NCI-H345 (cell line): ENCODE measurements around the gene BEND6.

Experiments
- DNase-seq: peaks from one replicate; lab custom pipeline; 2025; lab: John Stamatoyannopoulos, UW

The BEND6 gene

GRCh38 chr6:56954403-56955170 is at the start of gene BEND6:
Gene BEND6 (plus strand): TSS chr6:56955107. CDS start chr6:56981811, 26,704 bp downstream.
- DNase-seq, result peak; percentile 72

- no peak for DNase-seq
Measured at GRCh38 chr6:56905378-56905777, 49.5 kb upstream of the BEND6 start.

GRCh38 chr6:56906752-56907151 is 48.2 kb upstream of the BEND6 start:
- no peak for DNase-seq

GRCh38 chr6:56909115-56909907 is 45.6 kb upstream of the BEND6 start:
- DNase-seq, result no peak

GRCh38 chr6:56911847-56912246 is 43.1 kb upstream of the BEND6 start:
- DNase-seq, result no peak

- no peak for DNase-seq
Measured at GRCh38 chr6:56913285-56914074, 41.4 kb upstream of the BEND6 start.

- DNase-seq, result no peak
Measured at GRCh38 chr6:56914798-56915658, 39.9 kb upstream of the BEND6 start.

GRCh38 chr6:56915832-56916231 is 39.1 kb upstream of the BEND6 start:
- no peak for DNase-seq

GRCh38 chr6:56916849-56917551 is 37.9 kb upstream of the BEND6 start:
- peak; percentile 16 for DNase-seq

- DNase-seq, result no peak
Measured at GRCh38 chr6:56922645-56923044, 32.3 kb upstream of the BEND6 start.

- DNase-seq, result no peak
Measured at GRCh38 chr6:56923565-56923964, 31.3 kb upstream of the BEND6 start.

- DNase-seq, result no peak
Measured at GRCh38 chr6:56927538-56928453, 27.1 kb upstream of the BEND6 start.

GRCh38 chr6:56930846-56931245 is 24.1 kb upstream of the BEND6 start:
- no peak for DNase-seq

- DNase-seq, result no peak
Measured at GRCh38 chr6:56932910-56933477, 21.9 kb upstream of the BEND6 start.

- no peak for DNase-seq
Measured at GRCh38 chr6:56933650-56934049, 21.3 kb upstream of the BEND6 start.

- DNase-seq, result no peak
Measured at GRCh38 chr6:56934876-56935275, 20.0 kb upstream of the BEND6 start.

- DNase-seq, result no peak
Measured at GRCh38 chr6:56936466-56936865, 18.4 kb upstream of the BEND6 start.

- no peak for DNase-seq
Measured at GRCh38 chr6:56938649-56939191, 16.2 kb upstream of the BEND6 start.

- no peak for DNase-seq
Measured at GRCh38 chr6:56940463-56940862, 14.4 kb upstream of the BEND6 start.
